HG03066 (cell line): Measurements from ENCODE around the gene DYRK4.

Experiments
- ATAC-seq: cut with Tn5 transposase; IDR thresholded peaks from one replicate; pipeline ENCODE4 v1.9.1; 2021; ENCODE audit warnings: low read depth; ENCODE audit not compliant: unreplicated experiment

The DYRK4 gene

DNA sequence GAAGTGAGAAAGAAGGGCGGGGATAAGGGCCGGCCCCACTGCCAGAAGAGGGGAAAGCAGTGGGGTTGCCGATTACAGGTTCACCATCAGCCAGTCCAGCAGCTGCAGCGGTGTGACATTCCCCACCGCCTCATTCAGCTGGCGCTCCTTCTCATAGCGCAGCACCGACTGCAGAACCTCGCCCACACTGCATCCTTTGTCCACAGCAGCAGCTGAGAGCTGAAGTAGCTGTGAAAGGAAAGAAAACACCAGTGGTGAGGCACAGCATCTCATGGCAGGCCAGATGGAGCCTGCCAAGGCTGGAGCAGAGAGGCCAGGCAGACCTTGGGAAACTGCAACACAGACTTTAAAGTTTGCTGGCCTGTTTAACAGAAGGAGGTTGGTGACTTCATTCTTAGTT, 53.7 kb downstream of the DYRK4 start:
- ATAC-seq = no peak

- no peak for ATAC-seq
Observed at GRCh38 chr12:4621511-4621910, 59.5 kb downstream of the DYRK4 start.

- ATAC-seq = no peak
Observed at GRCh38 chr12:4626543-4626942, 64.5 kb downstream of the DYRK4 start.

- ATAC-seq = no peak
Observed at GRCh38 chr12:4628406-4628805, 66.4 kb downstream of the DYRK4 start.

- no peak for ATAC-seq
Observed at GRCh38 chr12:4630262-4630661, 68.3 kb downstream of the DYRK4 start.

DNA sequence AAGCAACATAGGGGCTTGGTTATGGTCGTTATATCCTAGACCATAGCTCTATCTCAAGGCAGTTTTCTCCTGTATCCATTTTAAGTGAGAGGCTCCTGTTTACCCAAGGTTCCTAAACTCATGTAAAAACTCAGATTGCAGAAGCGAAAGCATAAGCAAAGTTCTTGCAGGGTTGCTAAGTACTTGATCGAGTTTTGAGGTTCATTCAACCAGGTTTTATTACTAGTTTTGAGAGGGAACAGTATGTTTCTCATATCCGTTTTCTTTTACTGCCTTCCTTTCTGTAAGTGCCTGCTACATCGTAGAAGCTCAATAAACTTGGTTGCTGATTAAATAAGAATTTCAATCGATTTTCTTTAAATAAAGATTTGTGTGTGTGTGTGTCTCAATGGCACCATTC, 81.7 kb downstream of the DYRK4 start:
- ATAC-seq = no peak

DNA sequence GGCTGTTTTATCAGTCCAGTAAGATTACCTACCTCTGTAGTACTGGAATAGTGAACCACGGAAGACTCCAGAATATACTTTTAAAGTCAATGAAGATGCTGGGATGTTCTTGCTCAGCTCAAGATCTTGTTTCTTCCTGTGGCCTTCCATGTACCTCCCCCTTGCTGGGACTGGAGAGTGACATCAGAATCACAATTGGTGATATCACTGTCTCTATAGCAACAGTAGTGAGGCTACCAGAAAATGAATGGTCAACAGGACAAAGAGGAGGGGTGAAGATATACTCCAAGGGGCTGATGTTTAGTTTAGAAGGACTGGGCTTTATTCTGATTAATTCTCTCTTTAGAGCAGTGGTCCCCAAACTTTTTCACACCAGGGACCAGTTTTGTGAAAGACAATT, 83.0 kb downstream of the DYRK4 start:
- no peak for ATAC-seq

- ATAC-seq = peak; percentile 39
Observed at GRCh38 chr12:4648104-4648500, 86.1 kb downstream of the DYRK4 start.

DNA sequence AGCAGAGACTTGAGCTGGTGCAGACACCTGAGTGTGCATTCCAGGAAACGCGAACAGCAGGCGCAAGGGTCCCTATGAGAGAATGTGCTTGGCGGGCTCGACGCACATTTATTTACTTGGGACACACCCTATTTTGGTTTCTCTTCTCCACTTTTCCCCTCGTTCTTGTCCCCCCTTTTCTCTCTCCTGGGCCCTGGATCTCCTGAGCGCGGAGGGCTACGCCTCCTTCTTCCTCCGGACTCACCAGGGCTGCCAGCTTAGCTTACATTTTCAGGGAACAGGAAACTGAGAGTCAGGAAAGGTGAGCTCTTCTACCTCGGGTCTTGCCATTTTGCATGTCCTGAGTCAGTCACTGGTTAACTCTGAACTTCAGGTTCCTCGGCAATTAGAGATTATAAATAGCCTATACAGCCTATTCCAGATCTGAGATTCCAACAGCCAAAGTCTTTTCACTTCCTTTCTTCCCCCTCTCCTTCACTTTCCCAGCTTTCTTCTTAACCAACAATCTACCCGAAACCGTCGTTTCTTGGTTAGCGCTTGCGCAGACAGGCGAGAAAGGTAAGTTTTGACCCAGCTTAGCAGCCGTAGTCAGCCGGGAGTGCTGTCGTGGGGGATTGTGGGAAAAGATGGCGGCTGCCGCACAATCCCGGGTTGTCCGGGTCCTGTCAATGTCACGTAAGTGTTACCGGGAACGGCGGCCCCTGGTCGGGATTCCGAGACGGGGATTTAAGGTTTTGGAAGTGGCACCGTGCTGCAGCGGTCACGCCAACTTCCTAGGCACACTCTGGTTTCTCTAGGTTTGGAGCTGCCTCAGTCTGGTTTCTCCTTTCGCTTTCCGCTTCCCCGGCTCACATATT, 86.7 kb downstream of the DYRK4 start, which contains the start of the genes AKAP3 and NDUFA9:
AKAP3 (minus strand) TSS at position 551 of the 857 bp plus-strand sequence. CDS start 10,855 bp downstream, outside the sequence.
NDUFA9 (plus strand) TSS at position 614 of the 857 bp plus-strand sequence; CDS start at position 627, 13 bp downstream.
- ATAC-seq = peak; percentile 76

DNA sequence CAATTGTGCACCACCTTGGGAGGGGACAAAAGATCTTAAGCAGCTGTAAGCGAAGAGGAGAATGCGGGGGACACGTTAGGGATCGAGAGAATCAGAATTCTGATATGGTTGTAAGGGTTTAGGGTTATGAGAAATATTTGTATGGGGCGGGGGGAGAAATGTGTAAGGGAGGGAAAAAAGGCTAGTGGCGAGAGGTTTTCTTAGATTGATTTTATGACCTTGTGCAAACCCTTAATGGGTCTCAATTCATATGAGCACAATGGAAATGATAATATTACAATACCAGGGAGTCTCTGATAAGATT, 87.3 kb downstream of the DYRK4 start:
- ATAC-seq = no peak

DNA sequence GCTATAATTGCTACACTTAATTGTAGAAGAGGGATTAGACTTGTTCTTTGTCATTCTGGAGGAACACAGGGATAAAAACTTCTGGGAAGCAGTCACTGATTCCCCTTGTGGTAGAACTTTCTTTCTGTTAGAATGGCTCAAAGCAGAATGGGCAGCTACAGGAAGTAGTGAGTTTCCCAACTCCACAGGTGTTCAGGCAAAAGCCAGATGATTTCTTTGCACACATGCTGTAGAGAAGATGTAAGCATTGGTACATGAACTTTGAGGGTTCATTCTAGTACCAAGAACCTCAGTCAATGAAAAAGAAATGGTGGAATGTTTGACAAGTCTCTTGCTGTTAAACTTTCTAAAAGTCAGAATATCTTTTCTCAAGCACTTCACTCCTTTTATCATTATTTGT, 91.2 kb downstream of the DYRK4 start:
- no peak for ATAC-seq

- no peak for ATAC-seq
Observed at GRCh38 chr12:4653691-4654090, 91.7 kb downstream of the DYRK4 start.
